ENCODE measurements around the gene FOXL2NB.

Gene FOXL2NB

GRCh38 chr3:138908846-138909245 is 38.2 kb upstream of the FOXL2NB start:
- no peak for TF ChIP-seq CTCF (IDR thresholded peaks at IDR 0.05; ENCODE audit: low read depth, low read length)
- no peak overlapping the region for H3K4me3 ChIP-seq (ENCODE audit: low read depth, low read length)

GRCh38 chr3:138909904-138910303 is 37.1 kb upstream of the FOXL2NB start:
- H3K4me3 ChIP-seq (ENCODE audit: low read depth, low read length): no peak overlapping the region
- TF ChIP-seq CTCF (IDR thresholded peaks at IDR 0.05; ENCODE audit: low read depth, low read length): no peak

- no peak for TF ChIP-seq CTCF (IDR thresholded peaks at IDR 0.05; ENCODE audit: low read depth, low read length)
- no peak overlapping the region for H3K4me3 ChIP-seq (ENCODE audit: low read depth, low read length)
These were observed 35.4 kb upstream of the FOXL2NB start for GRCh38 chr3:138911621-138912020.

- TF ChIP-seq CTCF (IDR thresholded peaks at IDR 0.05; ENCODE audit: low read depth, low read length): no peak
- no peak overlapping the region for H3K4me3 ChIP-seq (ENCODE audit: low read depth, low read length)
These were observed 34.8 kb upstream of the FOXL2NB start for GRCh38 chr3:138912237-138912636.

- TF ChIP-seq CTCF (IDR thresholded peaks at IDR 0.05; ENCODE audit: low read depth, low read length): no peak
- no peak overlapping the region for H3K4me3 ChIP-seq (ENCODE audit: low read depth, low read length)
These were observed 33.3 kb upstream of the FOXL2NB start for GRCh38 chr3:138913766-138914165.

GRCh38 chr3:138914870-138915502 is 32.0 kb upstream of the FOXL2NB start:
- TF ChIP-seq CTCF (IDR thresholded peaks at IDR 0.05; ENCODE audit: low read depth, low read length): no peak
- H3K4me3 ChIP-seq (ENCODE audit: low read depth, low read length): peak overlapping the region; percentile 81

GRCh38 chr3:138915503-138916498 is 31.2 kb upstream of the FOXL2NB start:
- peak; percentile 76 for TF ChIP-seq CTCF (IDR thresholded peaks at IDR 0.05; ENCODE audit: low read depth, low read length)
- H3K4me3 ChIP-seq (ENCODE audit: low read depth, low read length): peak overlapping the region; percentile 81
